ACC112 (cell line): ENCODE measurements around the gene RALGPS1.

Experiments used
- H2AFZ ChIP-seq: fragments of 200-600 bp; sonication (generic); one replicate; pipeline ENCODE4 v1.6.0; 2017; ENCODE audit warnings: antibody characterized with exemption, low read length; ENCODE audit not compliant: unreplicated experiment
- H3K27ac ChIP-seq: fragments of 200-600 bp; sonication (generic); 2 replicates; pipeline ENCODE4 v1.5.1; 2014; ENCODE audit warnings: low read depth, mild to moderate bottlenecking, antibody characterized with exemption, low read length, moderate library complexity
- H3K27me3 ChIP-seq: fragments of 200-600 bp; sonication (generic); 2 replicates; pipeline ENCODE4 v1.6.1; 2014; ENCODE audit warnings: mild to moderate bottlenecking, antibody characterized with exemption, low read length, moderate library complexity, mixed read lengths; ENCODE audit not compliant: insufficient read depth
- H3K36me3 ChIP-seq: fragments of 200-600 bp; sonication (generic); 2 replicates; pipeline ENCODE4 v1.6.1; 2016; ENCODE audit warnings: mild to moderate bottlenecking, antibody characterized with exemption, low read length, moderate library complexity, mixed read lengths; ENCODE audit not compliant: insufficient read depth
- H3K4me1 ChIP-seq: fragments of 200-600 bp; sonication (generic); one replicate; pipeline ENCODE4 v1.6.1; 2016; ENCODE audit warnings: low read length, mixed read lengths; ENCODE audit not compliant: insufficient read depth, unreplicated experiment, control insufficient read depth
- H3K4me3 ChIP-seq: fragments of 200-600 bp; sonication (generic); 2 replicates; pipeline ENCODE4 v1.5.1; 2014; ENCODE audit warnings: mild to moderate bottlenecking, low read depth, low read length
- H3K79me2 ChIP-seq: fragments of 200-600 bp; sonication (generic); one replicate; pipeline ENCODE4 v1.6.0; 2016; ENCODE audit warnings: low read length; ENCODE audit not compliant: control insufficient read depth, unreplicated experiment, insufficient read depth

The RALGPS1 gene

DNA sequence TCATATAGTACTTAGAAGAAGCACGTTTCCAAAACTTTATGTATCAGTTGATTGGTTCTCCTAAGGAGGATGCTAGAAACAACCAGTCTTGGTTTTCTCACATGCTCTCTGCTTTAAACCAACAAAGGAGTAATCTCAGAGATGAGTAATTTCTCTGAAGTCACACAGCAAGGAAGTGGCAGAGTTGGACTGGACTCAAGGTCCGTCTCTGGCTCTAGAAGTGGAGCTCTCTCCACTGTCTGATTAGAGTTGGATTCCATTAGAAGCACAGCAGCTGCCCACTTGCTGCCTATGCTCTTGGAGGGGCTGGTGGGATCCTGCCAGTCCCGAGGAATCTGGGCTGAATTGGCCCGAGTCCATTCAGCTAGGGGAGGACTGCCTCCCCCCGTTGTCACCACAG, 21.0 kb downstream of the RALGPS1 start:
- Histone ChIP-seq H3K4me1 (no peaks in the 10 kb centered on the region), H3K27me3 (peaks cover 28% of the 10 kb centered on the region), H3K4me3 (no peak overlapping the region), H3K27ac (no peak overlapping the region), H2AFZ (no peak overlapping the region), H3K79me2 (no peaks in the 10 kb centered on the region), H3K36me3 (no peaks in the 10 kb centered on the region)

DNA sequence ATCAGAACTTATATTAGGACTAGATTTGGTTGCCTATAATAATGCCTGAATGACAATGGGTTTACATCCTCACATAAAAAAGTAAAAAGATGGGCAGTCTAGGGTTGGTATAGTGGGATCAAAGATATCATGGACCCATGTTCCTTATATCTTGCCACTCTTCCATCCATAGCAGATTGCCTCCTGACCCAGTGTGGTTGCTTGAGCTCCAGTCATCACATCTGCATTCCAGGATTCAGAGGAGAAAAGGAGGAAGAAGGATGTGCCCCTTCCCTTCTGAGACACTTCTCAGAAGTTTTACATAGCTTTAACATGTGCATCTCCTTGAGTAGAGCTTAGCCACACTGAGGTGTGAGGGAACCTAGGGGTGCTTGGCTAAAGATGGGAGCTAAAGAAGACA, 22.9 kb downstream of the RALGPS1 start:
- H3K4me1 ChIP-seq: no peaks in the 10 kb centered on the region
- no peak overlapping the region for H3K4me3 ChIP-seq
- H2AFZ ChIP-seq: no peak overlapping the region
- H3K79me2 ChIP-seq: no peaks in the 10 kb centered on the region
- H3K27me3 ChIP-seq: peaks cover 12% of the 10 kb centered on the region
- no peak overlapping the region for H3K27ac ChIP-seq
- H3K36me3 ChIP-seq: no peaks in the 10 kb centered on the region

DNA sequence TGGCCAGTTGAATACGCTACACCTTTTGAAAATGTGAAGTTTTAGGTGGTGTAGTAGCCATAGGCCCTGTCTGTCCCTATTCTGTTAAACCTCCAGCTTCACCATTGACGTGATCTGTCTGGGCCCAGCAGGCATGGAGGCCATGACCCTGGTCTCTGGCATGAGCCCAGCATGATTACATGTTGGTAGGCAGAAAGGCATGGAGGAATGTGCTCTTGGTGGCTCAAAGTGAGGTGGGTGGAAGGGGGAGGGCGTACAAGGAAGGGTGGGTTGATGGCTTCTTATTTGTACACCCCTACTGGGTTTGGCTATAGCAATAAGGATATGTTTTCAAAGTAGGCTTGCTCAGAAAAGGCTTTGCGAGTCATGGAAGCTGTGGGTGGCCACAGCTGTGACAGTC, 23.7 kb downstream of the RALGPS1 start:
- Histone ChIP-seq H2AFZ (no peak overlapping the region), H3K4me3 (no peak overlapping the region)

DNA sequence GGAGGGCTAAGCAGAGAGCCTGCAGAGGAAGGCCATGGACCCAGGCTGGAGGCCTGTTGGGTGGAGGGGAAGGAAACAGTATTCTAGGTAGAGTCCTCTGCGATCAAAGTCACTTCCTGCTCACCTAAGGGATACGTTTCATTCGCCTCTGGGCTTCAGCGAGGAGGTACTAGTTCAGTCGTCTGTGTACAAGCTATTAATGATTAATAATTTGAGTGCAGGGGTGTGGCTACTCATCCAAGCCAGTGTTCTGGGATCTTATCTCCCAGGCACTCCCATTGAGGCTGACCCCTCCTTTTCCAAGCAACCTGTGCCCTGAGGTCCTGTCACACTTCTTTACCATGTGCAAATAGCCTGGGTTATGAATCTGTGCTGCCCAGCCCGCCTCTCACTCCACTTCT, 25.2 kb downstream of the RALGPS1 start:
- Histone ChIP-seq H3K36me3 (no peaks in the 10 kb centered on the region), H3K27me3 (peaks cover 5% of the 10 kb centered on the region; the same call in 1 of the 2 replicates), H3K27ac (no peak overlapping the region), H2AFZ (no peak overlapping the region), H3K4me1 (no peaks in the 10 kb centered on the region), H3K4me3 (no peak overlapping the region), H3K79me2 (no peaks in the 10 kb centered on the region)

More for the DNA sequence above, 23.7 kb downstream of the RALGPS1 start:
- Histone ChIP-seq H3K79me2 (no peaks in the 10 kb centered on the region), H3K36me3 (no peaks in the 10 kb centered on the region), H3K27ac (no peak overlapping the region), H3K27me3 (peaks cover 12% of the 10 kb centered on the region), H3K4me1 (no peaks in the 10 kb centered on the region)

DNA sequence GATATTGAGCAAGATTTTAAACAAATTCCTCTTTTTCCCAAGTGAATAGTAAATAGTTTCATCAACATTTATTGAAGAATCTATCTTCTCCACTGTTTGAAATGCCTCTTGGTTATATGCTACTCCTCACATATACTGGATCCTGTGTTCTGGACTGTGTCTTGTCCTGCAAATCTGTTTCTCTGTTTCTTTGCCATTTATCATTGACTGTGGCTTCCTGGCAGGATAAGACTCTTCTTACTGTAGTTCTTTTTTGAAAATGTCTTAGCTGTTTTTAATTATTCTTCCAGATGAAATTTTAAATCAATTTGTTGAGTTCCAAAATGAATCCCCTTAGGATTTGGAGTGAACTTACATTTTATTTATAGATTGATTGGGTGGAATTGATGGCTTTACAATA, 27.8 kb downstream of the RALGPS1 start:
- H3K27ac ChIP-seq: no peak overlapping the region
- no peaks in the 10 kb centered on the region for H3K4me1 ChIP-seq
- no peak overlapping the region for H2AFZ ChIP-seq
- no peaks in the 10 kb centered on the region for H3K36me3 ChIP-seq
- no peak overlapping the region for H3K4me3 ChIP-seq
- H3K79me2 ChIP-seq: no peaks in the 10 kb centered on the region
- 0 out of 2 replicates have a peak, but pooled peaks cover 4% of the 10 kb centered on the region for H3K27me3 ChIP-seq

DNA sequence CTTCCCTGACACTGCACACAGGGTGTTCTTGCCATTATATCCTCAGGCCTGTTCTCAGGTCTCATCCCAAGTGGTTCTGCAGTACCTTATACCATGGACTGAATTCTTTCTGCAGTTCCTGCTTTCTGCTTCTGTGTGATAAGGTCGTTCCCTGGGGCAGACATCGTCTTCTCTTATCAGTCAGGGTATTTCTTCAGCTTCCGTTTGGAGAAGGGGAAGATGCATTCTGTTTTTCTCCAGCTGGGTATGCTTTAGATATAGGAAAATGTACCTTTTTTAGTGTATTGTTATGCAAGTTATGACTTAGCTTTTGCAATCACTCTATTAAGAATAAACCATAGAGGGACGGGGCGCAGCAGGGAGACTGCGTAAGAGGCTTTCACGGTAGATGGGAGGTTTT, 31.1 kb downstream of the RALGPS1 start:
- no peak overlapping the region for H2AFZ ChIP-seq
- no peak overlapping the region for H3K27ac ChIP-seq
- no peaks in the 10 kb centered on the region for H3K79me2 ChIP-seq
- H3K4me1 ChIP-seq: no peaks in the 10 kb centered on the region
- 0 out of 2 replicates have a peak, but pooled peaks cover 7% of the 10 kb centered on the region for H3K27me3 ChIP-seq
- H3K36me3 ChIP-seq: no peaks in the 10 kb centered on the region
- no peak overlapping the region for H3K4me3 ChIP-seq

DNA sequence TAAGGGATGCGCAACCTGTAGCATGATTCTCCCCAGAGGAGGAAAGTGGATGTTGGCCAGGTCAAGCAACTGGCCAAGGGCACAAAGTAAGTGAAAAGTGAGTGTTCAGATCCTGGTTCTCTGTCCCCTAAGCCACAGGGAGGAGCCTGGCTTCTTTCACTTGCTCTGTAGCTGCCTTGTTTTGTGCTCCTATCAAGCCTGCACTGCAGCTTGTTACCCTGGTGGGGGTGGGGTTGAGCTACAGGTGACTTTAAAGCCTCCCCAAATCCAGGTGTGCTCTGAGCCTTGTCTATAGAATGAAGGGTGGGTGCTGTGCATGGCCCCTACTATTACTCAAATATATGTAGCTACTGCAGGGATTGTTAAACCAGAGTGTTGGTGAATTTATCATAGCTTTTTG, 32.9 kb downstream of the RALGPS1 start:
- no peak overlapping the region for H2AFZ ChIP-seq
- H3K4me1 ChIP-seq: no peaks in the 10 kb centered on the region
- no peak overlapping the region for H3K27ac ChIP-seq
- 0 out of 2 replicates have a peak, but pooled peaks cover 7% of the 10 kb centered on the region for H3K27me3 ChIP-seq
- no peaks in the 10 kb centered on the region for H3K79me2 ChIP-seq
- H3K36me3 ChIP-seq: no peaks in the 10 kb centered on the region
- H3K4me3 ChIP-seq: no peak overlapping the region

DNA sequence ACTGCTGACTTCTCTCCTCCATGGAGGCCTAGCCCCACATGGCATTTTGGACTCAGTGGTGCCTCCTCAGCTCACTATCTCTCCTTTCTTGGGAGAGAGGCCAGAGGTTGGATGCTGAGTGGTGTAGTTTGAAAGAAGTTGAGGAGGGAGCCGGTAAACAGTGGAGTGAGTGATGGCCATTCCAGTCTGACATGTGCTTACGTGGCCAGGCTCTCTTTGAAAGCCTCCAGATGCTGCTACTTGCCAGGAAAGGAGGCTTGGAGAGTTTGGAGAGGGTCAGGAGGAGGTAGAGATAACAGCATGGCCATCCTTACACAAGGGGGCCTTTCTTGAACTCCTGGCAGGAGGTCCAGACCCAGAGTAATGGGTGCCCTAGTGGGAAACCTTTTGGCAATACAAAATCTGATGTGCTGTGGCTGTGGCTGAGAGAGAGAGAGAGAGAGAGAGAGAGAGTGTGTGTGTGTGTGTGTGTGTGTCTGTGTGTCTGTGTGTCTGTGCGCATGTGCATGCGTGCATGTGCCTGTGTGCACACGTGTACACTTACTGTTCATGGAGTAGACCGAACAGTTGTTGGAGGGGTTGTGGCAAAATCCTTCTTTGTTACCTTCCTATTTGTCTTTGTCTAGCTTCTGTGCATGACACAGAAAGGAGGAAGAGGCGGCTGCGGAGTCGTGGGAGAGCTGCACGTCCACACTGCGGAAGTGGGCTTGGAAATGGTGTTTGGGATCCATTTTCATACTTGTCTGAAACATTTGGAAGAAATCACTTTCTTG, 37.8 kb downstream of the RALGPS1 start:
- Histone ChIP-seq H3K27ac (no peak overlapping the region), H3K79me2 (no peaks in the 10 kb centered on the region), H3K36me3 (no peaks in the 10 kb centered on the region)

DNA sequence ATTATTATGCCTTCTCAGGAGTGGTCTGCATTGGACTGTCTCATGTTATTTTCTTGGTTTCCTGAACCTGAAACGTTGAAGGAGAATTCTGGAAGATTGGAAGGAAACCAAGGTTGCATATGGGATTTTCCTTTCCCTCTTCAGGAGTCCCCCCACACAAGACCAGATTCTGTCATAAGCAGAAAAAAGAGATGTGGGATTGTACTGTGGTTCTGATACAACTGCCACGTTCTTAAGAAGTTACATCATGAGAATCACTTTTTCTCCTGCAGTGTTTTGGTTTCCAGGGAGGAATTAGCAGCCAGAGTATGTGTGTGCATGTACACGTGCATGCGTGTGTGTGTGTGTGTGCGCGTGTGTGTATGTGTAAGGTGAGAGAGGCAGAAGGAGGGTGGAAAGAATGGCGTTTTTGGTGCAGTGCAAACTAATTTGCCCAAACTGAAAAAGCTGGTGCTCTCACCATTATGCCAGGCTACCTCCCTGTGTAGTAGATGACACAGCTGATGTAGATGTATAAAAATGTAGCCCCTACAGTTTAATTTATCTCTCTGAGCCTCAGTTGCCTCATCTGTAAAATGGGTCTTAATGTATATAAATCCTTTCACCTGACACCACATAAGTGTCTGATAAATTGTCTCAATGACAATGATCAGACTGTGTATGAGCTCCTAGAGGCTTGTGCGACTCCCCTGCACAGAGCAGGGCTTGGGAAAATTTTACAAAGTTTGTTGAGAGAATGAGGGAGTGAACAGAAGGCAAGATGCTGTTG, 38.6 kb downstream of the RALGPS1 start:
- Histone ChIP-seq H3K4me3 (no peak overlapping the region), H3K27me3 (0 out of 2 replicates have a peak, but pooled peaks cover 8% of the 10 kb centered on the region), H3K36me3 (no peaks in the 10 kb centered on the region), H3K27ac (no peak overlapping the region), H3K79me2 (no peaks in the 10 kb centered on the region), H2AFZ (no peak overlapping the region), H3K4me1 (peaks cover 9% of the 10 kb centered on the region)

More for the DNA sequence above, 37.8 kb downstream of the RALGPS1 start:
- 0 out of 2 replicates have a peak, but pooled peaks cover 11% of the 10 kb centered on the region for H3K27me3 ChIP-seq
- no peak overlapping the region for H2AFZ ChIP-seq
- no peak overlapping the region for H3K4me3 ChIP-seq
- H3K4me1 ChIP-seq: peaks cover 5% of the 10 kb centered on the region

DNA sequence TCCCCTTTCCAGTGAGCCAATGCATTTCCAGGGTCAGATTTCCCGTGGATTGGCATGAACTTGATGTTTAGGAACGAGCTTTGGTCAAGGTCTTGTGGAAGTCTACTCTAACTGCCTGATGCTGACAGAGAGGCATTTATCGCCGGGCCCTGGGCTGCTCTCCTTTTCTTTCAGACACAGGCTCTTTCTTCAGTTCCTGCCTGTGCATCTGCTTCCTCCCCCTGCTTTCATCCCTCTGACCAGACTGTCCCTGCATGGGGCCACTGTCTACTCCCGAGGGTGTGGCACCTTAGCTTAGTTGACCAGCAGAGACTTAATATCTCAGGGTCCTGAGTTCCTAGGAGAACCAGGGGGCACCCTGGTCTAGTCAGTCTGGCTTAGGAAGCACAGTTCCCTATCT, 41.2 kb downstream of the RALGPS1 start:
- Histone ChIP-seq H2AFZ (no peak overlapping the region), H3K27ac (no peak overlapping the region), H3K4me3 (no peak overlapping the region), H3K4me1 (peaks cover 9% of the 10 kb centered on the region), H3K27me3 (peaks cover 12% of the 10 kb centered on the region; the same call in 1 of the 2 replicates), H3K36me3 (no peaks in the 10 kb centered on the region), H3K79me2 (no peaks in the 10 kb centered on the region)
